WTC11 (cell line): ENCODE measurements around the gene IQCE.

Experiments used
- ESRRA ChIP-seq: sonication (generic); formaldehyde crosslinking; IDR thresholded peaks from 2 replicates; pipeline ENCODE4 v1.8.1; 2022; ENCODE audit warnings: mild to moderate bottlenecking, missing genetic modification reagents, borderline replicate concordance
- TCF7 ChIP-seq: sonication (generic); formaldehyde crosslinking; IDR thresholded peaks from 2 replicates; pipeline ENCODE4 v1.8.0; 2022; ENCODE audit warnings: mild to moderate bottlenecking, low read depth, missing genetic modification reagents, moderate library complexity
- ZBTB21 ChIP-seq: sonication (generic); formaldehyde crosslinking; IDR thresholded peaks from 2 replicates; pipeline ENCODE4 v1.8.1; 2023; ENCODE audit warnings: mild to moderate bottlenecking, missing genetic modification reagents, borderline replicate concordance
- TF ChIP-seq, protein P1 (sequence below): fragments of 200-600 bp; IDR thresholded peaks from 2 replicates; pipeline ENCODE4 v1.8.0; 2022; ENCODE audit warnings: antibody characterized with exemption
- TF ChIP-seq, protein P2 (sequence below): sonication (generic); formaldehyde crosslinking; IDR thresholded peaks from 2 replicates; pipeline ENCODE4 v1.8.0; 2022; ENCODE audit warnings: mild to moderate bottlenecking, missing genetic modification reagents

DNA sequence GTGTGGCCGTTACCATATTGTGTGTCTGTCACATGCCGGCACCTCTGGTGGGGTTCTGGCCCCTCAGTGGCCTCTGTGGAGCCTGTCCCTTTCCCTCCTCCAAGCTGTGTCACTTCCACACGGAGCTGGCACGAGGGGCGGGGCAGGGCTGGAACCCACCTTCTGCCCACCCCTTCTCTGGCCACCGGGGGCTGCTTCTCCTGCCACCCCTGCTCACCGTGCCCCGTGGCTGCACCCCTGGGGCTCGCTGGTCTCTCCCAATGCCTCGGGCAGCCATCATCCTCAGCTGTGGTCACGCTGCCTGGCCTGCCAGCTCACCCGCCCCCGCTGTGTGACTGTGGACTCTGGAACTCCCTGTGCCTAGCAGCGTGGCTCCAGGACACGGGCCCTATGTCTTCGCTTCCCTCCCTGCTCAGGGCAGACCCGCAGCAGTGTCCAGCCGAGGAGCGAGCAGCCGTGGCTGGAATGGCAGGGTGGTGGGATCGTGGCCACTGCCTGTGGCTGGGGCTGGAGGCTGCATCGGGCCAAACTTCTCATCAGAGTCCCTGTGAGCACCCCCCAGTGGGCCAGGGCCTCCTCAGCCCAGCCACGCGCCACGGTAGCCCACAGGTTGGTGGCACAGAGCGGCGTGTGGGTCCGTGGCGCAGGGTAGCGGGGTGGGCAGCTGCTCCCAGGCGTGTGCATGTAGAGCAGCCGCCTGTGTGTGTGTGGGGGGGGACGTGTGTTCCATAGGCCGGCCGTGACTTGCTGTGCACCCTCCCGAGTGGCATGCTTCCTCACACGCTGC, 81.1 kb downstream of the IQCE start:
- TF ChIP-seq, protein P1, sequence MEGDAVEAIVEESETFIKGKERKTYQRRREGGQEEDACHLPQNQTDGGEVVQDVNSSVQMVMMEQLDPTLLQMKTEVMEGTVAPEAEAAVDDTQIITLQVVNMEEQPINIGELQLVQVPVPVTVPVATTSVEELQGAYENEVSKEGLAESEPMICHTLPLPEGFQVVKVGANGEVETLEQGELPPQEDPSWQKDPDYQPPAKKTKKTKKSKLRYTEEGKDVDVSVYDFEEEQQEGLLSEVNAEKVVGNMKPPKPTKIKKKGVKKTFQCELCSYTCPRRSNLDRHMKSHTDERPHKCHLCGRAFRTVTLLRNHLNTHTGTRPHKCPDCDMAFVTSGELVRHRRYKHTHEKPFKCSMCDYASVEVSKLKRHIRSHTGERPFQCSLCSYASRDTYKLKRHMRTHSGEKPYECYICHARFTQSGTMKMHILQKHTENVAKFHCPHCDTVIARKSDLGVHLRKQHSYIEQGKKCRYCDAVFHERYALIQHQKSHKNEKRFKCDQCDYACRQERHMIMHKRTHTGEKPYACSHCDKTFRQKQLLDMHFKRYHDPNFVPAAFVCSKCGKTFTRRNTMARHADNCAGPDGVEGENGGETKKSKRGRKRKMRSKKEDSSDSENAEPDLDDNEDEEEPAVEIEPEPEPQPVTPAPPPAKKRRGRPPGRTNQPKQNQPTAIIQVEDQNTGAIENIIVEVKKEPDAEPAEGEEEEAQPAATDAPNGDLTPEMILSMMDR: no peak
- TF ChIP-seq ESRRA (CRISPR knock-in tag) (no peak), ZBTB21 (no peak), TCF7 (CRISPR knock-in tag) (no peak)
- TF ChIP-seq, protein P2, sequence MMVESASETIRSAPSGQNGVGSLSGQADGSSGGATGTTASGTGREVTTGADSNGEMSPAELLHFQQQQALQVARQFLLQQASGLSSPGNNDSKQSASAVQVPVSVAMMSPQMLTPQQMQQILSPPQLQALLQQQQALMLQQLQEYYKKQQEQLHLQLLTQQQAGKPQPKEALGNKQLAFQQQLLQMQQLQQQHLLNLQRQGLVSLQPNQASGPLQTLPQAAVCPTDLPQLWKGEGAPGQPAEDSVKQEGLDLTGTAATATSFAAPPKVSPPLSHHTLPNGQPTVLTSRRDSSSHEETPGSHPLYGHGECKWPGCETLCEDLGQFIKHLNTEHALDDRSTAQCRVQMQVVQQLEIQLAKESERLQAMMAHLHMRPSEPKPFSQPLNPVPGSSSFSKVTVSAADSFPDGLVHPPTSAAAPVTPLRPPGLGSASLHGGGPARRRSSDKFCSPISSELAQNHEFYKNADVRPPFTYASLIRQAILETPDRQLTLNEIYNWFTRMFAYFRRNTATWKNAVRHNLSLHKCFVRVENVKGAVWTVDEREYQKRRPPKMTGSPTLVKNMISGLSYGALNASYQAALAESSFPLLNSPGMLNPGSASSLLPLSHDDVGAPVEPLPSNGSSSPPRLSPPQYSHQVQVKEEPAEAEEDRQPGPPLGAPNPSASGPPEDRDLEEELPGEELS (CRISPR knock-in tag): no peak
